H9 (cell line): Measurements from ENCODE around the gene WDR7. TPM values are rescaled to one million over a fixed set of nuclear protein-coding genes. Genes with fewer than 3 reads are reported as not detected.

Source experiments
- DNase-seq: peaks from one replicate; pipeline ENCODE4 v3.0.0-alpha.2; 2017
- H2AFZ ChIP-seq: one replicate; pipeline ENCODE4 v1.6.1; 2013; ENCODE audit warnings: mild to moderate bottlenecking, low read length, control low read depth, moderate library complexity
- H2AK5ac ChIP-seq: 2 replicates; pipeline ENCODE4 v1.6.1; 2013; ENCODE audit warnings: low read length, control low read depth, mixed read lengths; ENCODE audit not compliant: insufficient read length
- H2BK120ac ChIP-seq: one replicate; pipeline ENCODE4 v1.6.1; 2013; ENCODE audit warnings: low read depth, mild to moderate bottlenecking, low read length, control low read depth, inconsistent platforms; ENCODE audit not compliant: poor library complexity, severe bottlenecking
- H2BK12ac ChIP-seq: 2 replicates; pipeline ENCODE4 v1.6.1; 2013; ENCODE audit warnings: low read length, control low read depth, mixed read lengths, low read depth; ENCODE audit not compliant: insufficient read length
- H2BK15ac ChIP-seq: 2 replicates; pipeline ENCODE4 v1.6.1; 2013; ENCODE audit warnings: low read depth, low read length, control low read depth
- H2BK20ac ChIP-seq: one replicate; pipeline ENCODE4 v1.6.1; 2013; ENCODE audit warnings: low read depth, mild to moderate bottlenecking, low read length, control low read depth, inconsistent platforms; ENCODE audit not compliant: poor library complexity, severe bottlenecking
- H2BK5ac ChIP-seq: 2 replicates; pipeline ENCODE4 v1.6.1; 2013; ENCODE audit warnings: low read length, control low read depth, mixed read lengths; ENCODE audit not compliant: insufficient read length
- H3K14ac ChIP-seq: 2 replicates; pipeline ENCODE4 v1.6.1; 2013; ENCODE audit warnings: low read length, control low read depth; ENCODE audit not compliant: insufficient read depth
- H3K18ac ChIP-seq: 2 replicates; pipeline ENCODE4 v1.6.1; 2013; ENCODE audit warnings: low read depth, mild to moderate bottlenecking, mixed read lengths, low read length, control low read depth; ENCODE audit not compliant: insufficient read length
- H3K23ac ChIP-seq: 2 replicates; pipeline ENCODE4 v1.6.1; 2013; ENCODE audit warnings: low read length, control low read depth, mixed read lengths, low read depth; ENCODE audit not compliant: insufficient read length
- H3K23me2 ChIP-seq: 2 replicates; pipeline ENCODE4 v1.6.1; 2013; ENCODE audit warnings: low read depth, mild to moderate bottlenecking, mixed read lengths, low read length, control low read depth; ENCODE audit not compliant: insufficient read length, poor library complexity, severe bottlenecking
- H3K27ac ChIP-seq: 2 replicates; pipeline ENCODE4 v1.5.1; 2013; ENCODE audit warnings: low read length, control low read depth, mixed read lengths, low read depth; ENCODE audit not compliant: insufficient read length
- H3K27me3 ChIP-seq: 2 replicates; pipeline ENCODE4 v1.6.1; 2013; ENCODE audit warnings: low read length, control low read depth, inconsistent platforms; ENCODE audit not compliant: insufficient read depth
- H3K4ac ChIP-seq: 2 replicates; pipeline ENCODE4 v1.6.1; 2013; ENCODE audit warnings: low read depth, mild to moderate bottlenecking, control low read depth, inconsistent platforms, low read length, moderate library complexity
- H3K4me1 ChIP-seq: 2 replicates; pipeline ENCODE4 v1.6.1; 2013; ENCODE audit warnings: low read length, control low read depth, inconsistent platforms; ENCODE audit not compliant: insufficient read depth
- H3K4me2 ChIP-seq: 2 replicates; pipeline ENCODE4 v1.6.1; 2013; ENCODE audit warnings: low read length, control low read depth, mixed read lengths; ENCODE audit not compliant: insufficient read length, insufficient read depth
- H3K56ac ChIP-seq: 2 replicates; pipeline ENCODE4 v1.6.1; 2013; ENCODE audit warnings: low read depth, mild to moderate bottlenecking, mixed read lengths, low read length, control low read depth; ENCODE audit not compliant: insufficient read length
- H3K79me1 ChIP-seq: 2 replicates; pipeline ENCODE4 v1.6.1; 2013; ENCODE audit warnings: low read depth, mild to moderate bottlenecking, moderate library complexity, low read length, control low read depth, inconsistent platforms; ENCODE audit not compliant: insufficient read depth, poor library complexity, severe bottlenecking
- H3K79me2 ChIP-seq: 2 replicates; pipeline ENCODE4 v1.6.1; 2013; ENCODE audit warnings: low read length, control low read depth, inconsistent platforms; ENCODE audit not compliant: insufficient read depth
- H3K9ac ChIP-seq: 2 replicates; pipeline ENCODE4 v1.6.1; 2013; ENCODE audit warnings: low read length, control low read depth, mixed read lengths; ENCODE audit not compliant: insufficient read length; ENCODE audit errors: extremely low read depth
- H3K9me3 ChIP-seq: one replicate; pipeline ENCODE4 v1.6.1; 2013; ENCODE audit warnings: low read depth, low read length, inconsistent platforms; ENCODE audit not compliant: control insufficient read depth
- H3T11ph ChIP-seq: one replicate; pipeline ENCODE4 v1.6.1; 2013; ENCODE audit warnings: mild to moderate bottlenecking, low read length, control low read depth, inconsistent platforms
- H4K20me1 ChIP-seq: one replicate; pipeline ENCODE4 v1.6.1; 2013; ENCODE audit not compliant: control insufficient read depth, insufficient read length, insufficient read depth
- H4K5ac ChIP-seq: 2 replicates; pipeline ENCODE4 v1.6.1; 2013; ENCODE audit warnings: low read depth, mild to moderate bottlenecking, mixed read lengths, low read length, control low read depth; ENCODE audit not compliant: insufficient read length
- H4K8ac ChIP-seq: replicated peaks from 2 replicates; pipeline ENCODE4 v1.6.1; 2013; ENCODE audit warnings: low read length, control low read depth, mixed read lengths, low read depth; ENCODE audit not compliant: insufficient read length
- H4K91ac ChIP-seq: 2 replicates; pipeline ENCODE4 v1.6.1; 2013; ENCODE audit warnings: low read depth, mild to moderate bottlenecking, moderate library complexity, mixed read lengths, low read length, control low read depth; ENCODE audit not compliant: insufficient read length
- H3K27ac Mint-ChIP-seq, 3 experiments: 2 replicates in 2 of 3; 3 replicates in 1 of 3; pipeline ENCODE4 v1.8.0; 2020 to 2021; ENCODE audit warnings: mixed read lengths in 3 of 3, mild to moderate bottlenecking in 1 of 3, moderate library complexity in 1 of 3
- H3K27me3 Mint-ChIP-seq: 2 replicates; pipeline ENCODE4 v1.8.0; 2021; ENCODE audit warnings: low read depth, mild to moderate bottlenecking, moderate library complexity, mixed read lengths
- H3K36me3 Mint-ChIP-seq, 3 experiments: 2 replicates in 2 of 3; 3 replicates in 1 of 3; pipeline ENCODE4 v1.8.0; 2020 to 2021; ENCODE audit warnings: low read depth in 3 of 3, mixed read lengths in 3 of 3; ENCODE audit not compliant: insufficient read depth in 1 of 3
- H3K4me1 Mint-ChIP-seq, 2 experiments: 2 replicates each; pipeline ENCODE4 v1.8.0; 2020; ENCODE audit warnings: mixed read lengths in 2 of 2
- H3K4me3 Mint-ChIP-seq, 2 experiments: 2 replicates in 1 of 2; 3 replicates in 1 of 2; pipeline ENCODE4 v1.8.0; 2020 to 2021; ENCODE audit warnings: mild to moderate bottlenecking in 2 of 2, mixed read lengths in 2 of 2, moderate library complexity in 1 of 2
- H3K9me3 Mint-ChIP-seq, 2 experiments: 2 replicates in 1 of 2; 3 replicates in 1 of 2; pipeline ENCODE4 v1.8.0; 2020; ENCODE audit warnings: mild to moderate bottlenecking in 2 of 2, mixed read lengths in 2 of 2, moderate library complexity in 1 of 2
- WGBS: extraction: QIAGEN DNeasy Blood & Tissue Kit; methylation state at CpG from one replicate; pipeline ENCODE4 v1.1.7; 2013; ENCODE audit warnings: missing lambda C conversion rate, low lambda C conversion rate, mixed read lengths; ENCODE audit not compliant: insufficient read length; ENCODE audit errors: extremely low coverage; 5-methylcytosine and 5-hydroxymethylcytosine counted together
- total RNA-seq: library from RNA; stranded (reverse); gene quantifications from 2 replicates; pipeline ENCODE4 v1.2.1, GENCODE V29; 2021
- TF ChIP-seq, protein P1 (sequence below): fragments of 200-600 bp; sonication (generic); conservative IDR thresholded peaks from 3 replicates; pipeline ENCODE4 v1.8.0; 2021; ENCODE audit warnings: antibody characterized with exemption, mild to moderate bottlenecking

The WDR7 gene
- total RNA-seq, 1 experiment from 2014 or later = 14.8 TPM

GRCh38 chr18:56645415-56646016, 5.6 kb upstream of the WDR7 start:
- no peaks in the 10 kb centered on the region for H3K36me3 Mint-ChIP-seq
- H3K9me3 Mint-ChIP-seq = no peaks in the 10 kb centered on the region
- no peak overlapping the region for H4K8ac ChIP-seq
- no peak overlapping the region for H3K23ac ChIP-seq
- no peak overlapping the region for H2BK120ac ChIP-seq
- no peak overlapping the region for H2BK5ac ChIP-seq
- no peak overlapping the region for H2AFZ ChIP-seq
- no peaks in the 10 kb centered on the region for H3K23me2 ChIP-seq
- no peak overlapping the region for H2BK20ac ChIP-seq
- no peaks in the 10 kb centered on the region for H3K4me1 ChIP-seq
- H2BK15ac ChIP-seq = no peak overlapping the region
- H3K18ac ChIP-seq = no peak overlapping the region
- no peaks in the 10 kb centered on the region for H4K20me1 ChIP-seq
- H3K9ac ChIP-seq = no peak overlapping the region
- WGBS = no CpG with 5 or more reads among the region's 5 CpGs
- no peaks in the 10 kb centered on the region for H3K27me3 ChIP-seq
- no peak overlapping the region for H3T11ph ChIP-seq
- H2BK12ac ChIP-seq = no peak overlapping the region
- H3K9me3 ChIP-seq = no peaks in the 10 kb centered on the region
- no peak overlapping the region for H3K27ac Mint-ChIP-seq
- H3K79me2 ChIP-seq = no peaks in the 10 kb centered on the region
- no peak overlapping the region for H4K5ac ChIP-seq
- no peak overlapping the region for H4K91ac ChIP-seq
- H3K4ac ChIP-seq = no peak overlapping the region
- H3K4me3 Mint-ChIP-seq = no peak overlapping the region
- H3K4me1 Mint-ChIP-seq = peaks cover 2% of the 10 kb centered on the region in 2 experiments
- H2AK5ac ChIP-seq = no peak overlapping the region
- no peak for DNase-seq
- H3K27ac ChIP-seq = no peak overlapping the region
- no peak overlapping the region for H3K4me2 ChIP-seq
- TF ChIP-seq, protein P1, sequence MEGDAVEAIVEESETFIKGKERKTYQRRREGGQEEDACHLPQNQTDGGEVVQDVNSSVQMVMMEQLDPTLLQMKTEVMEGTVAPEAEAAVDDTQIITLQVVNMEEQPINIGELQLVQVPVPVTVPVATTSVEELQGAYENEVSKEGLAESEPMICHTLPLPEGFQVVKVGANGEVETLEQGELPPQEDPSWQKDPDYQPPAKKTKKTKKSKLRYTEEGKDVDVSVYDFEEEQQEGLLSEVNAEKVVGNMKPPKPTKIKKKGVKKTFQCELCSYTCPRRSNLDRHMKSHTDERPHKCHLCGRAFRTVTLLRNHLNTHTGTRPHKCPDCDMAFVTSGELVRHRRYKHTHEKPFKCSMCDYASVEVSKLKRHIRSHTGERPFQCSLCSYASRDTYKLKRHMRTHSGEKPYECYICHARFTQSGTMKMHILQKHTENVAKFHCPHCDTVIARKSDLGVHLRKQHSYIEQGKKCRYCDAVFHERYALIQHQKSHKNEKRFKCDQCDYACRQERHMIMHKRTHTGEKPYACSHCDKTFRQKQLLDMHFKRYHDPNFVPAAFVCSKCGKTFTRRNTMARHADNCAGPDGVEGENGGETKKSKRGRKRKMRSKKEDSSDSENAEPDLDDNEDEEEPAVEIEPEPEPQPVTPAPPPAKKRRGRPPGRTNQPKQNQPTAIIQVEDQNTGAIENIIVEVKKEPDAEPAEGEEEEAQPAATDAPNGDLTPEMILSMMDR = peak; percentile 63
- H3K56ac ChIP-seq = no peak overlapping the region
- H3K79me1 ChIP-seq = no peaks in the 10 kb centered on the region
- peaks cover 5% of the 10 kb centered on the region for H3K27me3 Mint-ChIP-seq
- H3K14ac ChIP-seq = no peak overlapping the region
